Endothelial cell of umbilical vein (primary cell): ENCODE data around the gene TBX15.

Experiments used
- CTCF ChIP-seq, 2 donors: IDR thresholded peaks; 1 replicate in 1 of 2; 2 replicates in 1 of 2; pipeline ENCODE4 v1.5.1; 2011; ENCODE audit warnings: low read length in 2 of 2, mild to moderate bottlenecking in 2 of 2, moderate library complexity in 2 of 2, control low read depth in 1 of 2, inconsistent platforms in 1 of 2, low read depth in 1 of 2; ENCODE audit not compliant: insufficient read depth in 1 of 2; ENCODE audit errors: extremely low read depth in 1 of 2
- EZH2 ChIP-seq: IDR thresholded peaks from 2 replicates; pipeline ENCODE4 v1.6.1; 2012; ENCODE audit warnings: borderline replicate concordance, low read depth, mild to moderate bottlenecking, moderate library complexity, low read length, inconsistent platforms; ENCODE audit not compliant: severe bottlenecking
- FOS ChIP-seq: IDR thresholded peaks from 2 replicates; pipeline ENCODE4 v1.6.1; 2011; ENCODE audit warnings: mild to moderate bottlenecking, low read length, moderate library complexity, borderline replicate concordance; ENCODE audit not compliant: insufficient read depth
- GATA2 ChIP-seq: IDR thresholded peaks from 2 replicates; pipeline ENCODE4 v1.7.0; 2011; ENCODE audit warnings: low read depth, mild to moderate bottlenecking, moderate library complexity, mixed read lengths, low read length; ENCODE audit not compliant: insufficient read length, insufficient read depth
- JUN ChIP-seq: IDR thresholded peaks from 2 replicates; pipeline ENCODE4 v1.6.1; 2011; ENCODE audit warnings: borderline replicate concordance, low read depth; ENCODE audit not compliant: insufficient read length, insufficient read depth
- POLR2A ChIP-seq: IDR thresholded peaks from 2 replicates; pipeline ENCODE4 v1.6.1; 2012; ENCODE audit warnings: low read depth, mild to moderate bottlenecking, control low read depth, low read length
- TF ChIP-seq, protein P1 (sequence below): IDR thresholded peaks from 2 replicates; pipeline ENCODE4 v1.6.1; 2011; ENCODE audit not compliant: insufficient read depth, insufficient read length

DNA sequence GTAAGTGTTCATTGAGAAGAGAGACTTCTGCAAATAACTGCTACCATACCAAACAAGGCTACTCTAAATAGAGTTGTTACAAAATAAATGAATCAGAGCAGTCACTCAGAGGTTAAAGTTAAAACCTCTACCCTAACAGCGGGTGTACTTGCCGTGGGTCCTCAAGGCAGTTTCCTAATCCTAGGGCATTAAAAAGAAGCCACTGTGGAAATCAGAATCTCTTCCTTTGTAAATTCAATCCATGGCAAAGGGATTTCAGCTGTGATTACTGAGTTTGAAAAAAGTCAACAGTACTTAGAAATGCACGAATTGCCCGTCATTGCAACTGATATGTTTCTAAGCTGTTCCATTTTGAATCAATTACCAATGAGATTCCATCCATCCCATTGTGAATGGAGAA, 13.5 kb downstream of the TBX15 start:
- TF ChIP-seq CTCF (IDR thresholded peaks at IDR 0.05; ENCODE audit: extremely low read depth in 1 of 2, insufficient read depth in 1 of 2, low read depth in 1 of 2, low read length in 2 of 2) (no peak), EZH2 (no peak), FOS (no peak), POLR2A (no peak), JUN (no peak), GATA2 (no peak)
- TF ChIP-seq, protein P1, sequence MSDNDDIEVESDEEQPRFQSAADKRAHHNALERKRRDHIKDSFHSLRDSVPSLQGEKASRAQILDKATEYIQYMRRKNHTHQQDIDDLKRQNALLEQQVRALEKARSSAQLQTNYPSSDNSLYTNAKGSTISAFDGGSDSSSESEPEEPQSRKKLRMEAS, result no peak
